IMR-90 (cell line): ENCODE measurements around the gene MBLAC2.

Experiments used
- CEBPB ChIP-seq: IDR thresholded peaks from 2 replicates; pipeline ENCODE4 v1.6.1; 2012; ENCODE audit warnings: low read depth, low read length, improper control_type of control experiment
- CHD1 ChIP-seq: IDR thresholded peaks from 2 replicates; pipeline ENCODE4 v1.6.1; 2012; ENCODE audit warnings: low read depth, low read length, improper control_type of control experiment
- FOS ChIP-seq: fragments of 150-350 bp; IDR thresholded peaks from 2 replicates; pipeline ENCODE4 v1.6.1; 2016; ENCODE audit warnings: low read depth, low read length
- MAFK ChIP-seq: IDR thresholded peaks from 2 replicates; pipeline ENCODE4 v1.6.1; 2012; ENCODE audit warnings: low read depth, low read length, improper control_type of control experiment
- MAZ ChIP-seq: IDR thresholded peaks from 2 replicates; pipeline ENCODE4 v1.6.1; 2012; ENCODE audit warnings: low read depth, mild to moderate bottlenecking, low read length, improper control_type of control experiment, moderate library complexity, borderline replicate concordance
- MXI1 ChIP-seq: IDR thresholded peaks from 2 replicates; pipeline ENCODE4 v1.6.1; 2012; ENCODE audit warnings: low read depth, mild to moderate bottlenecking, low read length, moderate library complexity, borderline replicate concordance
- POLR2A ChIP-seq: IDR thresholded peaks from 2 replicates; pipeline ENCODE4 v1.6.1; 2012; ENCODE audit warnings: mild to moderate bottlenecking, low read depth, low read length
- RAD21 ChIP-seq: IDR thresholded peaks from 2 replicates; pipeline ENCODE4 v1.6.1; 2012; ENCODE audit warnings: low read length, improper control_type of control experiment
- RCOR1 ChIP-seq: IDR thresholded peaks from 2 replicates; pipeline ENCODE4 v1.6.1; 2012; ENCODE audit warnings: mild to moderate bottlenecking, low read length, improper control_type of control experiment; ENCODE audit not compliant: insufficient replicate concordance
- SMC3 ChIP-seq: fragments of 150-350 bp; IDR thresholded peaks from 2 replicates; pipeline ENCODE4 v1.6.1; 2016; ENCODE audit warnings: low read depth, mild to moderate bottlenecking, antibody characterized with exemption, low read length, moderate library complexity
- TF ChIP-seq, protein P1 (sequence below): conservative IDR thresholded peaks from 2 replicates; pipeline ENCODE4 v1.5.1; 2012; ENCODE audit warnings: mild to moderate bottlenecking, low read depth, low read length, improper control_type of control experiment
- TF ChIP-seq, protein P2 (sequence below): fragments of 150-350 bp; IDR thresholded peaks from 2 replicates; pipeline ENCODE4 v1.6.1; 2016; ENCODE audit warnings: low read depth, mild to moderate bottlenecking, low read length, moderate library complexity, borderline replicate concordance

DNA sequence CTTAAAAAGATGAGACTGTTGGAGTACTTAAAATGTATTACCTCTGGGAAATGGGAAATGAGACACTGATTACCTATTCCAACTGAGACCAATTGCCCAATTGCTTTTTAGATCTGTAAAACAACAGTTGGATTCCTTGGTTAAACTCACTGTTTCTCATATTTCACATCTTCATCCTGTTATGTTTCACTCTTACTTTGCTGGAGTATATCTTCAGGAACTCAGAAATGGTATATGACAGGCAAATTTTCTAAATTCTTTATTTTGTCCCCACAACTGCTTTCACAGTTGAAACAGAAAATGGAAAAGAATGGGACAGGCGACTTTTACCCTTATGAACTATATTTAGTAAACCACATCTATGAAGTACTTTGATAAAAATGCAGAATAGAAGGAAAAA lies 56.4 kb downstream of the MBLAC2 start:
- TF ChIP-seq, protein P1, sequence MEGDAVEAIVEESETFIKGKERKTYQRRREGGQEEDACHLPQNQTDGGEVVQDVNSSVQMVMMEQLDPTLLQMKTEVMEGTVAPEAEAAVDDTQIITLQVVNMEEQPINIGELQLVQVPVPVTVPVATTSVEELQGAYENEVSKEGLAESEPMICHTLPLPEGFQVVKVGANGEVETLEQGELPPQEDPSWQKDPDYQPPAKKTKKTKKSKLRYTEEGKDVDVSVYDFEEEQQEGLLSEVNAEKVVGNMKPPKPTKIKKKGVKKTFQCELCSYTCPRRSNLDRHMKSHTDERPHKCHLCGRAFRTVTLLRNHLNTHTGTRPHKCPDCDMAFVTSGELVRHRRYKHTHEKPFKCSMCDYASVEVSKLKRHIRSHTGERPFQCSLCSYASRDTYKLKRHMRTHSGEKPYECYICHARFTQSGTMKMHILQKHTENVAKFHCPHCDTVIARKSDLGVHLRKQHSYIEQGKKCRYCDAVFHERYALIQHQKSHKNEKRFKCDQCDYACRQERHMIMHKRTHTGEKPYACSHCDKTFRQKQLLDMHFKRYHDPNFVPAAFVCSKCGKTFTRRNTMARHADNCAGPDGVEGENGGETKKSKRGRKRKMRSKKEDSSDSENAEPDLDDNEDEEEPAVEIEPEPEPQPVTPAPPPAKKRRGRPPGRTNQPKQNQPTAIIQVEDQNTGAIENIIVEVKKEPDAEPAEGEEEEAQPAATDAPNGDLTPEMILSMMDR, result no peak
- TF ChIP-seq POLR2A (no peak), MAFK (no peak), MAZ (no peak), FOS (no peak), RAD21 (no peak), RCOR1 (no peak), CHD1 (no peak), SMC3 (no peak), CEBPB (no peak), MXI1 (no peak)
- TF ChIP-seq, protein P2, sequence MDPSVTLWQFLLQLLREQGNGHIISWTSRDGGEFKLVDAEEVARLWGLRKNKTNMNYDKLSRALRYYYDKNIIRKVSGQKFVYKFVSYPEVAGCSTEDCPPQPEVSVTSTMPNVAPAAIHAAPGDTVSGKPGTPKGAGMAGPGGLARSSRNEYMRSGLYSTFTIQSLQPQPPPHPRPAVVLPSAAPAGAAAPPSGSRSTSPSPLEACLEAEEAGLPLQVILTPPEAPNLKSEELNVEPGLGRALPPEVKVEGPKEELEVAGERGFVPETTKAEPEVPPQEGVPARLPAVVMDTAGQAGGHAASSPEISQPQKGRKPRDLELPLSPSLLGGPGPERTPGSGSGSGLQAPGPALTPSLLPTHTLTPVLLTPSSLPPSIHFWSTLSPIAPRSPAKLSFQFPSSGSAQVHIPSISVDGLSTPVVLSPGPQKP, result no peak
